ENCODE data around the gene TAF7L.

DNA sequence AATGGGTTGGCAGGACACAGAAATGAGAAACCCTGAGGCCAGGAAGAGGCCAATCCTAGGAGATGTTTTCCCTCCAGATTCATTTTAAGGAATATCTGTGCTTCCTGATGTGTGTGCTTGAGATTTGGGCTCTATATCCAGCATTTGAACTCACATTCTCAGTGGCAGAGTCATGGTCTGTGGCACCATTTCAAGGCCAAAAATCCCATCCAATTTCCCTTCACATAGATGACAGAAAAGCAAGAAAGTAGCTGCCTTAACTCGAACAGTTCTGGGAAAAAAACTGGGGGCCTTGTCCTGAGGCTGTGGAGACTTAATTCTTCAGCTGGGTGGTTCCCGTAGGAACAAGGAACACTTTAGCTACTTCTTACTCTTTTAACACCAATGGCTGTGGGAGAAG, 27.4 kb downstream of the TAF7L start:
- TF ChIP-seq EP300 (IDR thresholded peaks at IDR 0.05) (no peak), POLR2A (IDR thresholded peaks at IDR 0.05) (no peak), CTCF (IDR thresholded peaks at IDR 0.05) (no peak)
